HL-60 (cell line): Measurements from ENCODE around the gene ICAM1.

Source experiments
- DNase-seq, 2 experiments: peaks; one replicate each; pipeline ENCODE4 v3.0.0-alpha.2; 2010 to 2020; ENCODE audit warnings: low read depth in 1 of 2, low spot score in 1 of 2
- H3K27ac ChIP-seq: fragments of 250-450 bp; sonication (Bioruptor Pico); replicated peaks from 2 replicates; pipeline ENCODE4 v1.5.1; 2020; ENCODE audit warnings: mild to moderate bottlenecking, moderate library complexity
- H3K27me3 ChIP-seq: fragments of 250-450 bp; sonication (Bioruptor Pico); 2 replicates; pipeline ENCODE4 v1.5.1; 2021; ENCODE audit warnings: mild to moderate bottlenecking, moderate library complexity; ENCODE audit not compliant: insufficient read depth, poor library complexity, severe bottlenecking
- H3K4me3 ChIP-seq: replicated peaks from 2 replicates; pipeline ENCODE4 v1.5.1; 2011; ENCODE audit warnings: mild to moderate bottlenecking, control low read depth, low read length; ENCODE audit not compliant: insufficient read depth
- GABPA ChIP-seq: IDR thresholded peaks from 2 replicates; pipeline ENCODE4 v1.6.1; 2012; ENCODE audit warnings: low read depth
- POLR2AphosphoS5 ChIP-seq: IDR thresholded peaks from 2 replicates; pipeline ENCODE4 v1.6.1; 2012; ENCODE audit warnings: low read depth
- SPI1 ChIP-seq: IDR thresholded peaks from 2 replicates; pipeline ENCODE4 v1.6.1; 2012; ENCODE audit warnings: low read depth, mild to moderate bottlenecking, borderline replicate concordance
- TF ChIP-seq, protein P1 (sequence below): IDR thresholded peaks from 2 replicates; pipeline ENCODE4 v1.6.1; 2012; ENCODE audit warnings: low read depth; ENCODE audit not compliant: insufficient replicate concordance
- TF ChIP-seq, protein P2 (sequence below): IDR thresholded peaks from one replicate; pipeline ENCODE4 v1.5.1; 2011; ENCODE audit warnings: low read length, control low read depth, inconsistent platforms; ENCODE audit not compliant: insufficient read depth

ICAM1 gene

DNA sequence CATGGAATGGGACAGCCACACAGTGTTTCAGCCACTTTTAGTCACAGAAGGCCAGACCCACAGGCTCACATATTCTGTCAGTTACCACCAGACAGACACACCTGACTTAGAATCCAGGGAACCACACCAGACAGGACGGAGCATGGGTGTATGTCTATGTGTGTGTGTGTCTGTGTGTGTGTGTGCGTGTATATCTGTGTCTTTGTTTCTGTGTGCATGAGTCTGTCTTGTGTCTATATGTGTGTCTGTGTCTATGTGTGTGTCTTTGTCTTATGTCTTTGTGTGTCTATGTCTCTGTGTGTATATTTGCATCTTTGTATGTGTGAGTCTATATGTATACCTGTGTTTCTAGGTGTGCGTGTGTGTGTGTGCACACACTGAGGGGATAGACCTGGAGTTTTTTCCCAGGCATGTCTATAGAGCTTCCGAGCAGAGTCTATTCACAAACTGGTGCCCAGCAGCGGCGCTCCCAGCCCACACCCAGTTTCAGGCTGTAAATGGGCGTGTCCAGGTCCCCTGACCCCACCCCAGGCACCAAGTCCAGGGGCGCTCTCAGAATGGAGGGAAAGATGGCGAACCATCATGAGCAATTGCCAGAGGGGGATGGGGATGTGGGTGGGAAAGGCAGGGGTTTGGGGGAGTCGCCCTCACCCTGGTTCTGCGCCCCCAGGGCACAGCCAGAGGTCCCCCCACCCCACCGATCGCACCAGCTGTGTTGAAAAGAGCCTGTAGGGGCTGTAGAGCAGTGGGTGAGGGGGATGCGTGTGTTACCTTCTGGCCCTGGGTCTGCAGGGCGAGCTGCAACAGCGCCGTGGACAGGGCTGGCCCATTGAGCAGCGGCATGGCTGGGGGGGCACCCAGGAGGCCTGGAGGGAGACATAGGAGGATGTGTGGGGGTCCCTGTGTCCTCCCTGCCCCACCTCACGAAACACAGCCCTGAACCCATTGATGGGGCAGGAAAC is 51.2 kb downstream of the ICAM1 start:
- TF ChIP-seq, protein P1, sequence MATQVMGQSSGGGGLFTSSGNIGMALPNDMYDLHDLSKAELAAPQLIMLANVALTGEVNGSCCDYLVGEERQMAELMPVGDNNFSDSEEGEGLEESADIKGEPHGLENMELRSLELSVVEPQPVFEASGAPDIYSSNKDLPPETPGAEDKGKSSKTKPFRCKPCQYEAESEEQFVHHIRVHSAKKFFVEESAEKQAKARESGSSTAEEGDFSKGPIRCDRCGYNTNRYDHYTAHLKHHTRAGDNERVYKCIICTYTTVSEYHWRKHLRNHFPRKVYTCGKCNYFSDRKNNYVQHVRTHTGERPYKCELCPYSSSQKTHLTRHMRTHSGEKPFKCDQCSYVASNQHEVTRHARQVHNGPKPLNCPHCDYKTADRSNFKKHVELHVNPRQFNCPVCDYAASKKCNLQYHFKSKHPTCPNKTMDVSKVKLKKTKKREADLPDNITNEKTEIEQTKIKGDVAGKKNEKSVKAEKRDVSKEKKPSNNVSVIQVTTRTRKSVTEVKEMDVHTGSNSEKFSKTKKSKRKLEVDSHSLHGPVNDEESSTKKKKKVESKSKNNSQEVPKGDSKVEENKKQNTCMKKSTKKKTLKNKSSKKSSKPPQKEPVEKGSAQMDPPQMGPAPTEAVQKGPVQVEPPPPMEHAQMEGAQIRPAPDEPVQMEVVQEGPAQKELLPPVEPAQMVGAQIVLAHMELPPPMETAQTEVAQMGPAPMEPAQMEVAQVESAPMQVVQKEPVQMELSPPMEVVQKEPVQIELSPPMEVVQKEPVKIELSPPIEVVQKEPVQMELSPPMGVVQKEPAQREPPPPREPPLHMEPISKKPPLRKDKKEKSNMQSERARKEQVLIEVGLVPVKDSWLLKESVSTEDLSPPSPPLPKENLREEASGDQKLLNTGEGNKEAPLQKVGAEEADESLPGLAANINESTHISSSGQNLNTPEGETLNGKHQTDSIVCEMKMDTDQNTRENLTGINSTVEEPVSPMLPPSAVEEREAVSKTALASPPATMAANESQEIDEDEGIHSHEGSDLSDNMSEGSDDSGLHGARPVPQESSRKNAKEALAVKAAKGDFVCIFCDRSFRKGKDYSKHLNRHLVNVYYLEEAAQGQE = no peak
- TF ChIP-seq POLR2AphosphoS5 = no peak
- Histone ChIP-seq H3K27ac (no peak overlapping the region), H3K27me3 (no peaks in the 10 kb centered on the region), H3K4me3 (no peak overlapping the region)
- DNase-seq = no peak

DNA sequence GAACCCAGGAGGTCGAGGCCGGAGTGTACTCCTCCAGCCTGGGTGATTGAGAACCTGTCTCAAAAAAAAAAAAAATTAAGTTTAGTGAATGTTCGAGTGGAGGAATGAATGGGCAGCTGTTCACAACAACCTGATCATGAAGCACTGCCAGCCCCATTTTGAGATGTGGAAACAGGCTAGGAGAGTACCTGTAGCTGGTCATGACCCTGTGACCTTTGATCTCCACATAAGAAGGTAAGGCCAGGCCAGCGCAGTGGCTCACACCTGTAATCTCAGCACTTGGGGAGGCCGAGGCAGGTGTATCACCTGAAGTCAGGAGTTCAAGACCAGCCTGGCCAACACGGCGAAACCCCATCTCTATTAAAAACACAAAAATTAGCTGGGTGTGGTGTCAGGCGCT is 54.8 kb downstream of the ICAM1 start:
- Histone ChIP-seq H3K27me3 (no peaks in the 10 kb centered on the region), H3K4me3 (no peak overlapping the region), H3K27ac (no peak overlapping the region)
- no peak for DNase-seq
- TF ChIP-seq POLR2AphosphoS5 (no peak), GABPA (no peak), SPI1 (no peak)
- TF ChIP-seq, protein P1 = no peak
- TF ChIP-seq, protein P2, sequence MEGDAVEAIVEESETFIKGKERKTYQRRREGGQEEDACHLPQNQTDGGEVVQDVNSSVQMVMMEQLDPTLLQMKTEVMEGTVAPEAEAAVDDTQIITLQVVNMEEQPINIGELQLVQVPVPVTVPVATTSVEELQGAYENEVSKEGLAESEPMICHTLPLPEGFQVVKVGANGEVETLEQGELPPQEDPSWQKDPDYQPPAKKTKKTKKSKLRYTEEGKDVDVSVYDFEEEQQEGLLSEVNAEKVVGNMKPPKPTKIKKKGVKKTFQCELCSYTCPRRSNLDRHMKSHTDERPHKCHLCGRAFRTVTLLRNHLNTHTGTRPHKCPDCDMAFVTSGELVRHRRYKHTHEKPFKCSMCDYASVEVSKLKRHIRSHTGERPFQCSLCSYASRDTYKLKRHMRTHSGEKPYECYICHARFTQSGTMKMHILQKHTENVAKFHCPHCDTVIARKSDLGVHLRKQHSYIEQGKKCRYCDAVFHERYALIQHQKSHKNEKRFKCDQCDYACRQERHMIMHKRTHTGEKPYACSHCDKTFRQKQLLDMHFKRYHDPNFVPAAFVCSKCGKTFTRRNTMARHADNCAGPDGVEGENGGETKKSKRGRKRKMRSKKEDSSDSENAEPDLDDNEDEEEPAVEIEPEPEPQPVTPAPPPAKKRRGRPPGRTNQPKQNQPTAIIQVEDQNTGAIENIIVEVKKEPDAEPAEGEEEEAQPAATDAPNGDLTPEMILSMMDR = no peak

DNA sequence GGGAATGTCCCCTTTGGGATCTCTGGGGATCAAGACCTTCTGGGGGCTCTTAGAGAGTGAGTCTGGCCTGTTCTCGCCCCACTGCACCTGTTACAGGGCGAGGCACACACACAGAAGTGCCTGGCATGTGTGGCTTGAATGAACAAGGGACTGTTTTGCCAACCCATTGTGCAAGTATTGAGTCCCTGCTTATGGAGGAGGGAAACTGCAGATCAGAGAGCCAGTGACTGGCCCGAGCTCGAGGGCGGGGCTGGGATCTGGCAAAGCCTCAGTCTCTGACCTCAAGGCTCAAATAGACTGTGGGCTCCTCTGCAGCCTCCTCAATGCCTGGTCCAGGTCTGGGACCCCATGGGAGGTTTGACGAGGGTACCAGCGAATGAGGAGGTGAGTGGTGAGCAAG is 56.9 kb downstream of the ICAM1 start:
- no peak for DNase-seq
- TF ChIP-seq, protein P2 = no peak
- TF ChIP-seq, protein P1 = no peak
- no peak for TF ChIP-seq POLR2AphosphoS5
- no peak for TF ChIP-seq SPI1
- no peak for TF ChIP-seq GABPA
- H3K27me3 ChIP-seq = no peaks in the 10 kb centered on the region
- no peak overlapping the region for H3K4me3 ChIP-seq
- no peak overlapping the region for H3K27ac ChIP-seq
